Erythroblast (primary cell): ENCODE measurements around the gene KIF6.

Experiments
- GATA1 ChIP-seq: IDR thresholded peaks from 2 replicates; pipeline ENCODE4 v1.6.1; 2011; ENCODE audit warnings: low read depth, mild to moderate bottlenecking, control low read depth, low read length, moderate library complexity
- POLR2A ChIP-seq: IDR thresholded peaks from 2 replicates; pipeline ENCODE4 v1.6.1; 2011; ENCODE audit warnings: mild to moderate bottlenecking, low read length

- TF ChIP-seq POLR2A (no peak), GATA1 (no peak)
Measured at GRCh38 chr6:39568896-39569295, 156.3 kb downstream of the KIF6 start.
